Upper lobe of right lung (tissue), 1 donor: Measurements from ENCODE around the gene XPC. TPM values are rescaled to one million over a fixed set of nuclear protein-coding genes. Genes with fewer than 3 reads are reported as not detected.

ENCODE experiments used
- ATAC-seq: fragments of 200-7000 bp; cut with Tn5 transposase; one replicate; pipeline ENCODE4 v1.9.1; 2020; ENCODE audit warnings: mild to moderate bottlenecking, moderate library complexity
- DNase-seq: peaks from one replicate; pipeline ENCODE4 v3.0.0-alpha.2; 2020
- H3K27ac ChIP-seq: fragments of 200-600 bp; one replicate; pipeline ENCODE4 v1.8.0; 2022
- H3K27me3 ChIP-seq: fragments of 200-600 bp; one replicate; pipeline ENCODE4 v1.8.0; 2022; ENCODE audit warnings: mild to moderate bottlenecking
- H3K36me3 ChIP-seq: fragments of 200-600 bp; one replicate; pipeline ENCODE4 v1.8.0; 2022
- H3K4me1 ChIP-seq: fragments of 200-600 bp; one replicate; pipeline ENCODE4 v1.8.0; 2022
- H3K4me3 ChIP-seq: fragments of 200-600 bp; one replicate; pipeline ENCODE4 v1.8.0; 2022; ENCODE audit warnings: mild to moderate bottlenecking
- H3K9me3 ChIP-seq: fragments of 200-600 bp; one replicate; pipeline ENCODE4 v1.8.0; 2022
- intact Hi-C: fragments of 100-400 bp; cut with DNase I; formaldehyde crosslinking; loops from one replicate; pipeline ENCODE4 v1.11.0; 2022
- total RNA-seq: library from RNA; stranded (reverse); fragmentation: NEBNext Ultra II Directional; extraction: Animal tissue kit (Norgen Biotek cat#: 25700); gene quantifications from one replicate; pipeline ENCODE4 v1.2.1, GENCODE V29; 2021
- TF ChIP-seq, protein P1 (sequence below): fragments of 200-600 bp; IDR thresholded peaks from one replicate; pipeline ENCODE4 v1.8.0; 2022; ENCODE audit warnings: antibody characterized with exemption
- donor health status: DM: no; HTN: yes; CAD: no; lungs with severe emphysema.

The XPC gene
- total RNA-seq, 1 donor from 2014 or later = 36.1 TPM

DNA sequence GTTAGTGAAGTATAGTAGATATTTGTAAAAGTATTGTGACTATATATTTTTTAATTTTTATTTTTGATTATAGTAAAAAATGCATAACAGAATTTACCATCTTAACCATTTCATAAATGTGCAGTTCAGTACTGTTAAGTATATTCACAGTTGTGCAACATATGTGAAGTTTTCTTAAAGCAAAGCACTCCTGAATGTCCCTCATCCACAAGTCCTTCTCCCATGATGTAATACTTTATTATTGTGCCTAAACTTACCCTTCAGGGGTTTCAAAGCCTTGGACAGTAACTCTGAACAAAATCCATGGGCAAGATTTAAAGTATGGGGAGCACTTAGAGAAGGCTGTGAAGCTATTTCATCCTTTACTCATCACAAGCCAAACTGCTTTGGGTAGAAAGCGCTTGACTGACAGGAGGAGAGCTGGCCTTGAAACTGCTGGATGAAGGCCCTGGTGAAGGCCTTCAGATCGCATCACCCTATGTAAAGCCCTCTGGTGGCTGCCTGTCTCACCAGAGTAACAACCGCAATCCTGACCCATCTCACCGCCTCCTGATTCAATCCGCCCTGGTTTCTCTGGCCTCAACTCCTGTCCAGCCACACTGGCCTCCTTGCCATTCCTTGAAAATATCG is 28.3 kb upstream of the XPC start:
- intact Hi-C loops = no loop called here

DNA sequence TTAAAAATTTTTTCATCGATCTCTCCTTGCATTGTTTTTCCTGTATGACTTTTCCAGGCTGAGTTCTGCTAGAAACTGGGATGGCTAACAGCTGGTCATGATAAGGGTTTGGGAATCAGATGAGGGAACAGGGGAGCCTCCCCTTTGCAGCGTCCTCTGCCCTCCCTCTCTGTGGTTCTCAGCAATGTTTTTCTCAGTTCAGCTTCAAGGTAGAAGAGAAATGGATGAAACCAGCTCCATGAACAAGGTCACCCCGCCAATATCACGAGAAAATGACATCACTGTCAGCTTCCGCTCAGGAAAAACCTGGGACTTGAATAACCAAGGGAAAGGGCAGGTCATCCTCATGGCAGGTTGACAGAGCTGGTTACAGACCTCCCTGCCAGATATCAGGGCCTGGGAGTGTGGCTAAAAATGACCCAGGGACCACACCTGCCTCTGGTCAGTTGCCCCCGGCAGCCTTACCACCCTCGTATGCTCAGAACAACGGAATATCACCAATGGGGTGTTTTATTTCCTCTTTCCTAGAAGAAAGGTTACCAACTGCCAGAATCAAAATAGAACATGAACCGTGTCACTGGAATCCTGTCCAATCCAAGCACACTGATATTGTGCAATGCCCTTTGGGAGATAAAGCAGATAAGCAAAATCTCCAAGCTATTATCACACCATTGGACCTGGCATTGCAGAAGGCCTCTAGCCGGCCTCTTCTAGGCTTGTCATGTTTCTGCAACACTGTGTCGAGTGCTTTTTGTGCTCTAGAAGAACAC is 26.3 kb upstream of the XPC start:
- intact Hi-C loops = no loop called here
- H3K27ac ChIP-seq = peak overlapping the region; percentile 28
- TF ChIP-seq, protein P1, sequence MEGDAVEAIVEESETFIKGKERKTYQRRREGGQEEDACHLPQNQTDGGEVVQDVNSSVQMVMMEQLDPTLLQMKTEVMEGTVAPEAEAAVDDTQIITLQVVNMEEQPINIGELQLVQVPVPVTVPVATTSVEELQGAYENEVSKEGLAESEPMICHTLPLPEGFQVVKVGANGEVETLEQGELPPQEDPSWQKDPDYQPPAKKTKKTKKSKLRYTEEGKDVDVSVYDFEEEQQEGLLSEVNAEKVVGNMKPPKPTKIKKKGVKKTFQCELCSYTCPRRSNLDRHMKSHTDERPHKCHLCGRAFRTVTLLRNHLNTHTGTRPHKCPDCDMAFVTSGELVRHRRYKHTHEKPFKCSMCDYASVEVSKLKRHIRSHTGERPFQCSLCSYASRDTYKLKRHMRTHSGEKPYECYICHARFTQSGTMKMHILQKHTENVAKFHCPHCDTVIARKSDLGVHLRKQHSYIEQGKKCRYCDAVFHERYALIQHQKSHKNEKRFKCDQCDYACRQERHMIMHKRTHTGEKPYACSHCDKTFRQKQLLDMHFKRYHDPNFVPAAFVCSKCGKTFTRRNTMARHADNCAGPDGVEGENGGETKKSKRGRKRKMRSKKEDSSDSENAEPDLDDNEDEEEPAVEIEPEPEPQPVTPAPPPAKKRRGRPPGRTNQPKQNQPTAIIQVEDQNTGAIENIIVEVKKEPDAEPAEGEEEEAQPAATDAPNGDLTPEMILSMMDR = no peak
- ATAC-seq (peak; percentile 59), DNase-seq (no peak)
- H3K36me3 ChIP-seq = no peaks in the 10 kb centered on the region
- H3K4me3 ChIP-seq = no peak overlapping the region
- no peaks in the 10 kb centered on the region for H3K9me3 ChIP-seq
- no peaks in the 10 kb centered on the region for H3K27me3 ChIP-seq
- peaks cover 37% of the 10 kb centered on the region for H3K4me1 ChIP-seq

More for the DNA sequence above, 28.3 kb upstream of the XPC start:
- no peaks in the 10 kb centered on the region for H3K9me3 ChIP-seq
- DNase-seq = no peak
- H3K4me3 ChIP-seq = no peak overlapping the region
- TF ChIP-seq, protein P1 = no peak
- ATAC-seq = no peak
- no peaks in the 10 kb centered on the region for H3K36me3 ChIP-seq
- H3K4me1 ChIP-seq = peaks cover 33% of the 10 kb centered on the region
- no peak overlapping the region for H3K27ac ChIP-seq
- H3K27me3 ChIP-seq = no peaks in the 10 kb centered on the region

DNA sequence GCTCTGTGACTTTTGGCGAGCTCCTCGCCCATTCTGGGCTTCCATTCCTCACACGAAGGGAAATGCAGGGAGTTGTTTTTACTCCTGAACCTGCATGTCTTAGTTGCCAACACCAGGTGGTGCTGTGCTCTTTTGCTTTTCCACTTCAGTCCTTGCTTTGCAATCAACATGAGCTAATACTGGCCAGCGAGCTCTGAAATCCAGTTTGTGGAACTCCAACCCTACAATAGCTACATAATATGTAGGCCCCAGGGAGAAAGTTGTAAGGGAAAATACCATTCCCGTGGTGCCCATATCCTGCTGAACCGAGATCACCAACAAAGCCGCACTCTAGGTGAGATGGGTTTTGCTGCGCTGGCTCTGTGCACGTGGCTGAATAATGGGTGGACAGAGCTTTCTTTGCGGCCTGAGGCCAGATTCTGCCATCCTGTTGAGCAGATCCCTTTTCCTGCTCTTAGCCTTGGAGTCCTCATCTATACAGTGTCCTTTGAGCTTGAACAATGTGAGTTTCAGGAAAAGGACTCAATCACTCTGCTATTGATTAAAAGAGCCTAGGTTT is 25.2 kb upstream of the XPC start:
- Histone ChIP-seq H3K9me3 (no peaks in the 10 kb centered on the region), H3K27me3 (no peaks in the 10 kb centered on the region), H3K4me1 (peaks cover 37% of the 10 kb centered on the region), H3K4me3 (no peak overlapping the region), H3K36me3 (peaks cover 7% of the 10 kb centered on the region), H3K27ac (no peak overlapping the region)
- DNase-seq = no peak
- intact Hi-C loops = no loop called here
- ATAC-seq = peak; percentile 92
- TF ChIP-seq, protein P1 = peak; percentile 86

DNA sequence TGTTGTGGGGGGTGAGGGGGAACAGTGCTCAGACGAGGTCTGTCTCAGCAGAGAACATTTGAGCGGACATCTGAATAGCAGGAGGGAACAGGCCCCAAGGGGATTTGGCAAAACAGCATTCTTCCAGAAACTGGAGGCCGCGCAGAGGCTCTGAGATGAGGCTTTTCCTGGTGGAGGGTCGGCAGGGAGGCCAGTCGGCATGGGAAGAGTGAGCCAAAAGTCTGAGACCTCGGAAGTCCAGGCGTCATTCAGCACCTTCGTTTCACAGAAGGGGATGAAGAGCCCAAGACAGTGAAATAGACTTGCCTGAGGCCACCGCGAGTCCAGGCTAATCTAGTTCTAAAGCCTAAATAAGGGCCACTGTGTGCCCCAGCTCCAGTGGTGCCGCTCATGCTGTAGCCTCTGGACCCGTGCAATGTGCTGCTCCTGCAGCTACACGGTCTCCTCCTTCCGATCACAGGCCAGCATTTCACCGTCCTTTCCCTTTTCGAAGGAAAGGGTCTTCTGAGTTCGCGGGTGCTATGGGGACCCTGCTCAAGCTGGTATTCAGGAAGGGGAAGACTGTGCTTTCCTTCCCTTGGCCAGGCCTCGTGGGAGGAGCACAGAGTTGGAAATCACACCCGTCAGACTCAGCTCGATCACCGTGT is 24.6 kb upstream of the XPC start:
- DNase-seq = no peak
- Histone ChIP-seq H3K4me3 (no peak overlapping the region), H3K4me1 (peaks cover 37% of the 10 kb centered on the region), H3K9me3 (no peaks in the 10 kb centered on the region), H3K36me3 (peaks cover 13% of the 10 kb centered on the region), H3K27ac (no peak overlapping the region), H3K27me3 (no peaks in the 10 kb centered on the region)
- intact Hi-C loops = no loop called here
- TF ChIP-seq, protein P1 = no peak
- no peak for ATAC-seq

DNA sequence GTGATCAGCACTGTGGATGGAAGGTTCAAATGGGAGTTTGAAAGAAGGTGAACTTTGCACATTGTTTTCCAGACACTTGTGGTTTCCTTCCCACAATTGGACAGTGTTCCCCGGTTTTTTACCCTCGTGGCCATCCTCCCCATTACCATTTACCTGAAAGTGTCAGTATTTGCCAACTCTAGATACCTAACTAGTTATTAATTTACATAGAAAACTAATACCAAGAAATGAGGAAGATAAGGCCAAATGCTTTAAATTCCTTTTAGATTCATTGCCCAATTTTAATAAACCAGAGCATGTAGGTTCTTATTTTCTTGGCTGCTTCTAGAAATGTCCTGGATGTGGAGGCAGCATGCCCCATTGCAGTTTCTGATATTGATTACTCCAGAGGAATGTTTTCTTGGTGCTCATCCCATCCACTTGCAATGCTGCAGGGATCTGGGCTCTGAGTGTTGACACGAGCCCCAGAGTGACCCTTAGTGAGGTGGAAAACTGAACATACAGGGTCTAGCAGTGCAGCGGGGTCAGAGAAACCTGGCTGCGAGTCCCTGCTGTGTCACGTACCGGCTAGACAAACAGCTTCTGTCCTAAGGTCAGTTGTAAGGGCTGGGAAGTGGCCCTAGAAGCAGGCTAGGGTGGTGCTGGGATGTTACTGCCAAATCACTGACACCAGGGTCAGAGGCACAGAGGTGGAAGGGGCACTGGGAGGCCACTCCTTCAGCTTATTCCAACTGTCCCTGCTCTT is 23.7 kb upstream of the XPC start:
- intact Hi-C loops = no loop called here
- peaks cover 37% of the 10 kb centered on the region for H3K4me1 ChIP-seq
- H3K9me3 ChIP-seq = no peaks in the 10 kb centered on the region
- H3K4me3 ChIP-seq = no peak overlapping the region
- ATAC-seq (no peak), DNase-seq (no peak)
- no peak overlapping the region for H3K27ac ChIP-seq
- no peaks in the 10 kb centered on the region for H3K27me3 ChIP-seq
- TF ChIP-seq, protein P1 = no peak
- peaks cover 21% of the 10 kb centered on the region for H3K36me3 ChIP-seq
